Kidney (tissue), 14 donors: ENCODE data around the gene CPT1C. TPM values are rescaled to one million over a fixed set of nuclear protein-coding genes. Genes with fewer than 3 reads are reported as not detected.

ENCODE experiments used
- DNase-seq, 5 donors: peaks; one replicate each; pipeline ENCODE4 v3.0.0-alpha.2; 2013 to 2020
- FAIRE-seq: peaks from 2 replicates; lab custom pipeline; 2012; peaks lifted over from hg19 to GRCh38; lab: Jason Lieb, UNC
- H3K27ac ChIP-seq, 2 donors: one replicate each; pipeline ENCODE4 v1.7.0; 2013; ENCODE audit warnings: low read depth in 2 of 2, low read length in 2 of 2, inconsistent platforms in 1 of 2
- H3K27me3 ChIP-seq: one replicate; pipeline ENCODE4 v1.7.1; 2013; ENCODE audit warnings: low read length, inconsistent platforms; ENCODE audit not compliant: control insufficient read depth, insufficient read depth
- H3K36me3 ChIP-seq, 3 donors: one replicate each; pipeline versions ENCODE4 v1.7.0 to v1.7.1; 2013; ENCODE audit warnings: low read length in 3 of 3, control low read depth in 1 of 3, inconsistent platforms in 1 of 3; ENCODE audit not compliant: insufficient read depth in 3 of 3, control insufficient read depth in 2 of 3
- H3K4me1 ChIP-seq, 3 donors: one replicate each; pipeline versions ENCODE4 v1.7.0 to v1.7.1; 2013; ENCODE audit warnings: low read length in 3 of 3, inconsistent platforms in 1 of 3, low read depth in 1 of 3; ENCODE audit not compliant: control insufficient read depth in 2 of 3, insufficient read depth in 2 of 3
- H3K4me3 ChIP-seq, 3 donors: one replicate each; pipeline versions ENCODE4 v1.7.0 to v1.8.1; 2013; ENCODE audit warnings: low read length in 3 of 3, control low read depth in 1 of 3, inconsistent platforms in 1 of 3
- H3K9ac ChIP-seq, 3 donors: one replicate each; pipeline versions ENCODE4 v1.7.0 to v1.7.1; 2013; ENCODE audit warnings: low read length in 3 of 3, control low read depth in 1 of 3, inconsistent platforms in 1 of 3
- H3K9me3 ChIP-seq, 3 donors: one replicate each; pipeline versions ENCODE4 v1.7.0 to v1.7.1; 2013; ENCODE audit warnings: low read length in 3 of 3, control low read depth in 1 of 3, inconsistent platforms in 1 of 3; ENCODE audit not compliant: control insufficient read depth in 2 of 3, insufficient read depth in 1 of 3
- CTCF ChIP-seq: IDR thresholded peaks from 3 replicates; pipeline ENCODE4 v1.5.1; 2012; ENCODE audit warnings: mild to moderate bottlenecking, moderate library complexity, borderline replicate concordance; ENCODE audit not compliant: insufficient read depth; ENCODE audit errors: extremely low read depth
- intact Hi-C: fragments of 100-400 bp; cut with DNase I; formaldehyde crosslinking; loops from one replicate; pipeline ENCODE4 v1.11.1; 2022
- polyA plus RNA-seq: library from polyadenylated mRNA; stranded (reverse); fragments of 350-450 nt; fragmentation: Illumina TruSeq; extraction: RNeasy Lipid Tissue Mini Kit (QIAGEN cat#74804); gene quantifications from one replicate; pipeline ENCODE4 v1.2.3, GENCODE V29; 2014; ENCODE audit warnings: low read depth, low replicate concordance; ENCODE audit not compliant: insufficient read depth
- total RNA-seq: library from RNA; stranded (reverse); fragmentation: NEBNext Ultra II Directional; extraction: Animal tissue kit (Norgen Biotek cat#: 25700); gene quantifications from one replicate; pipeline ENCODE4 v1.2.1, GENCODE V29; 2021
- donor health status: control.
- donor health status: control.
- donor health status: control.
- donor health status: control.
- donor health status: control.
- donor health status: DM: yes; HTN: yes; CAD: no.
- donor health status: Normal renal cell carcinoma (clear cell type).

Gene CPT1C
- total and polyA plus RNA-seq, 2 donors from 2014 or later = 2.6 to 6.0 TPM

DNA sequence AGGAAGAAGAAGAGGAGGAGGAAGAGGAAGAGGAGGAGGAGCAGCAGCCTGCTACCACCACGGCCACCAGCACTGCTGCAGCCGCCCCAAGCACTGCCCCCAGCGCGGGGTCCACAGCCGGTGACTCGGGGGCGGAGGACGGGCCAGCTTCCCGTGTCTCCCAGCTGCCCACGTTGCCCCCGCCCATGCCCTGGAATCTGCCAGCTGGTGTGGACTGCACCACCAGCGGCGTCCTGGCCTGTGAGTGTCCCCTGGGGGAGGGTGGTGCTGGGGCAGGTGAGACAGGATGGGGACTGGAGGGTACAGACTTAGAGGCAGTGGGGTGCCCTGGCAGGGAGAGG lies 37.5 kb upstream of the CPT1C start:
- Histone ChIP-seq H3K4me1 (no peaks in the 10 kb centered on the region), H3K36me3 (peaks cover 0 to 38% (median 17%) of the 10 kb centered on the region in 3 donors), H3K9me3 (no peaks in the 10 kb centered on the region), H3K27me3 (no peaks in the 10 kb centered on the region), H3K9ac (no peak overlapping the region), H3K27ac (no peak overlapping the region), H3K4me3 (no peak overlapping the region)
- no peak for DNase-seq
- no peak for TF ChIP-seq CTCF
- intact Hi-C loops = no loop called here
- FAIRE-seq = no peak

DNA sequence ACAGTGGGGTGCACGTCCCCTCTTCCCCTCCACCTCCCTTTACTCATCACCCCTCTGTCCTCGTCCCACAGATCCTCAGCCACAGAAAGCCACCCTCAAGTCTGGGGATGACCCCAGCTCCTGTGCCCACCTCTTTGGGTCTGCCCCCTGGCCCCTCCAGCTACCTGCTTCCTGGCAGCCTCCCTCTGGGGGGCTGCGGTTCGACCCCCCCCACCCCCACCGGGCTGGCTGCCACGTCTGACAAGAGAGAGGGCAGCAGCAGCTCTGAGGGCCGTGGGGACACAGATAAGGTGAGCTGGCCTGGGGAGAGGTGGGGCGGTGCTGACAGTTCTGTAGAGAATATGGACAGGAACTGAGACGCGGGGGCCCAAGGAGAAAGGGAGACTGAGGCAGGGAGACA lies 36.3 kb upstream of the CPT1C start:
- intact Hi-C loops = no loop called here
- no peak overlapping the region for H3K9ac ChIP-seq
- no peaks in the 10 kb centered on the region for H3K27me3 ChIP-seq
- H3K4me1 ChIP-seq = no peaks in the 10 kb centered on the region
- DNase-seq (no peak), FAIRE-seq (no peak)
- H3K9me3 ChIP-seq = no peaks in the 10 kb centered on the region
- H3K27ac ChIP-seq = no peak overlapping the region
- H3K36me3 ChIP-seq = peaks cover 2 to 44% (median 20%) of the 10 kb centered on the region in 3 donors
- no peak overlapping the region for H3K4me3 ChIP-seq
- TF ChIP-seq CTCF = no peak

DNA sequence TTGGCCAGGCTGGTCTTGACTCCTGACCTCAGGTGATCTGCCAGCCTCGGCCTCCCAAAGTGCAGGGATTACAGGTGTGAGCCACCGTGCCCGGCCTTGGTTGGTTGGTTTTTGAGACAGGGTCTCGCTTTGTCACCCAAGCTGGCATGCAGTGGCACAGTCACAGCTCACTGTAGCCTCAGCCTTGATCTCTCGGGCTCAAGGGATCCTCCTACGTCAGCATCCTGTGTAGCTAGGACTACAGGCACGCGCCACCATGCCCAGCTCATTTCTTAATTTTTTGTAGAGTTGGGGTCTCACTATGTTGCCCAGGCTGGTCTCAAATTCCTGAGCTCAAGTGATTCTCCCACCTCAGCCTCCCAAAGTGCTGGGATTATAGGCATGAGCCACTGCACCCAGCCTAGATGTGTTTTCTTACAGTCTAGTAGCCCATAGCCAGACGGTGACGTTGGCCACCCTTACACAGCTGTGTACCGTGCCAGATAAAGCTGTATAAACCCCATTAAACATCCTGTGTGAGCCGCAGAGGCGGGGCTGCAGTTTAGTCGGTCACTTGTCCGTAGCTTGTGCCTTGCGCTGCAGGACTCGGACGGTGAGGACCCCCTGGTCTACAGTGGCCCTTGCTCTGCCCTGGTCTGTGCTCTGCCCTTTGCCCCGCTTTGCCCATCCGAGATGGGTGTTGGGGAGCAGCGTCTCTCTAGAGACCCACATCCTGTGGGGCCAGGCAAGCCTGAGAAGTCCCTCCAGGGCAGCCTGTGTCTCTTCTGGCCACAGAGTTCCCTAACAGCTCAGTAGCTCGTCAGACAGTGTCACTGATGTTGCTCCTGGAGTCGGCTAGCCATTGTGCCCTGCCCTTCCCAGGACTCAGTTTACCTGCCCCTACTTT lies 35.1 kb upstream of the CPT1C start:
- Histone ChIP-seq H3K4me3 (no peak overlapping the region), H3K9me3 (no peaks in the 10 kb centered on the region), H3K27me3 (no peaks in the 10 kb centered on the region), H3K4me1 (no peaks in the 10 kb centered on the region), H3K9ac (no peak overlapping the region), H3K27ac (no peak overlapping the region), H3K36me3 (peaks cover 2 to 41% (median 22%) of the 10 kb centered on the region in 3 donors)
- DNase-seq = no peak
- TF ChIP-seq CTCF = no peak
- no peak for FAIRE-seq
- intact Hi-C loops = no loop called here
